Urinary bladder (tissue), 4 donors: ENCODE measurements around the gene ABCC8. TPM values are rescaled to one million over a fixed set of nuclear protein-coding genes. Genes with fewer than 3 reads are reported as not detected.

Source experiments
- DNase-seq: peaks from one replicate; pipeline ENCODE4 v3.0.0-alpha.2; 2015; ENCODE audit errors: extremely low spot score
- H3K27ac ChIP-seq: one replicate; pipeline ENCODE4 v1.5.1; 2013; ENCODE audit warnings: low read depth, mild to moderate bottlenecking, moderate library complexity
- H3K36me3 ChIP-seq: one replicate; pipeline ENCODE4 v1.6.1; 2013; ENCODE audit warnings: mild to moderate bottlenecking, moderate library complexity; ENCODE audit not compliant: insufficient read depth
- H3K4me1 ChIP-seq: one replicate; pipeline ENCODE4 v1.6.1; 2013; ENCODE audit warnings: mild to moderate bottlenecking, moderate library complexity; ENCODE audit not compliant: insufficient read depth
- H3K4me3 ChIP-seq: one replicate; pipeline ENCODE4 v1.5.1; 2013; ENCODE audit warnings: low read depth, low read length
- WGBS: extraction: QIAGEN DNeasy Blood & Tissue Kit; methylation state at CpG from one replicate; pipeline ENCODE4 v1.1.7; 2013; 5-methylcytosine and 5-hydroxymethylcytosine counted together
- polyA plus RNA-seq: library from polyadenylated mRNA; stranded (reverse); fragments of 200-250 nt; gene quantifications from one replicate; pipeline ENCODE4 v1.2.3, GENCODE V29; 2013
- total RNA-seq: library from RNA; depleted of rRNA; stranded (reverse); fragments of >200 nt; gene quantifications from one replicate; pipeline ENCODE4 v1.2.3, GENCODE V29; 2014
- donor health status: healthy with polysubstance abuse.
- donor health status: healthy.

Gene ABCC8
- total and polyA plus RNA-seq, 2 donors = 0.39 to 8.7 TPM

- Histone ChIP-seq H3K4me3 (no peak overlapping the region), H3K27ac (no peak overlapping the region), H3K36me3 (no peaks in the 10 kb centered on the region), H3K4me1 (no peaks in the 10 kb centered on the region)
- no peak for DNase-seq
- WGBS = 54% methylated on average over 7 of the region's 7 CpGs
Measured at GRCh38 chr11:17496406-17496805, 19.8 kb upstream of the ABCC8 start.

- H3K27ac ChIP-seq = no peak overlapping the region
- DNase-seq = no peak
- H3K4me1 ChIP-seq = no peaks in the 10 kb centered on the region
- H3K4me3 ChIP-seq = no peak overlapping the region
- 70% methylated on average over 6 of the region's 6 CpGs for WGBS
- H3K36me3 ChIP-seq = no peaks in the 10 kb centered on the region
Measured at GRCh38 chr11:17494019-17494418, 17.4 kb upstream of the ABCC8 start.

- Histone ChIP-seq H3K36me3 (no peaks in the 10 kb centered on the region), H3K27ac (no peak overlapping the region), H3K4me1 (no peaks in the 10 kb centered on the region), H3K4me3 (no peak overlapping the region)
- 79% methylated on average over 4 of the region's 4 CpGs for WGBS
- DNase-seq = no peak
Measured at GRCh38 chr11:17490938-17491337, 14.3 kb upstream of the ABCC8 start.

GRCh38 chr11:17490232-17490631, 13.6 kb upstream of the ABCC8 start:
- Histone ChIP-seq H3K36me3 (no peaks in the 10 kb centered on the region), H3K4me3 (no peak overlapping the region), H3K4me1 (no peaks in the 10 kb centered on the region), H3K27ac (no peak overlapping the region)
- WGBS = 87% methylated on average over 6 of the region's 6 CpGs
- DNase-seq = no peak

- Histone ChIP-seq H3K27ac (no peak overlapping the region), H3K4me3 (no peak overlapping the region), H3K4me1 (no peaks in the 10 kb centered on the region), H3K36me3 (no peaks in the 10 kb centered on the region)
- WGBS = 73% methylated on average over 5 of the region's 5 CpGs
- DNase-seq = no peak
Measured at GRCh38 chr11:17489751-17490150, 13.1 kb upstream of the ABCC8 start.

GRCh38 chr11:17488563-17488962, 11.9 kb upstream of the ABCC8 start:
- 81% methylated on average over 1 of the region's 1 CpG for WGBS
- no peaks in the 10 kb centered on the region for H3K4me1 ChIP-seq
- DNase-seq = no peak

GRCh38 chr11:17486646-17487045, 10.0 kb upstream of the ABCC8 start:
- no peak for DNase-seq
- WGBS = 85% methylated on average over 5 of the region's 5 CpGs
- H3K36me3 ChIP-seq = no peaks in the 10 kb centered on the region
- H3K4me3 ChIP-seq = no peak overlapping the region
- no peak overlapping the region for H3K27ac ChIP-seq
- H3K4me1 ChIP-seq = no peaks in the 10 kb centered on the region

More at GRCh38 chr11:17488563-17488962, 11.9 kb upstream of the ABCC8 start:
- Histone ChIP-seq H3K27ac (no peak overlapping the region), H3K4me3 (no peak overlapping the region), H3K36me3 (no peaks in the 10 kb centered on the region)

GRCh38 chr11:17483505-17483904, 6.9 kb upstream of the ABCC8 start:
- no peak overlapping the region for H3K4me3 ChIP-seq

GRCh38 chr11:17481905-17482304, 5.3 kb upstream of the ABCC8 start:
- WGBS = 83% methylated on average over 5 of the region's 5 CpGs
- no peak for DNase-seq
- Histone ChIP-seq H3K36me3 (no peaks in the 10 kb centered on the region), H3K4me1 (no peaks in the 10 kb centered on the region), H3K4me3 (no peak overlapping the region), H3K27ac (no peak overlapping the region)

More at GRCh38 chr11:17483505-17483904, 6.9 kb upstream of the ABCC8 start:
- WGBS = 66% methylated on average over 2 of the region's 2 CpGs
- H3K27ac ChIP-seq = no peak overlapping the region
- DNase-seq = no peak
- H3K4me1 ChIP-seq = no peaks in the 10 kb centered on the region
- no peaks in the 10 kb centered on the region for H3K36me3 ChIP-seq

GRCh38 chr11:17479284-17480214, 2.9 kb upstream of the ABCC8 start:
- WGBS = 25% methylated on average over 14 of the region's 14 CpGs
- DNase-seq = no peak
- H3K4me1 ChIP-seq = no peaks in the 10 kb centered on the region
- no peak overlapping the region for H3K4me3 ChIP-seq
- H3K36me3 ChIP-seq = no peaks in the 10 kb centered on the region
- no peak overlapping the region for H3K27ac ChIP-seq

GRCh38 chr11:17478070-17478469, 1.4 kb upstream of the ABCC8 start:
- DNase-seq = no peak
- no peak overlapping the region for H3K4me3 ChIP-seq
- no peaks in the 10 kb centered on the region for H3K4me1 ChIP-seq
- WGBS = 38% methylated on average over 6 of the region's 6 CpGs
- H3K36me3 ChIP-seq = no peaks in the 10 kb centered on the region
- H3K27ac ChIP-seq = no peak overlapping the region

- H3K27ac ChIP-seq = no peak overlapping the region
- H3K4me3 ChIP-seq = no peak overlapping the region
- DNase-seq = no peak
- 52% methylated on average over 6 of the region's 6 CpGs for WGBS
- H3K4me1 ChIP-seq = no peaks in the 10 kb centered on the region
- no peaks in the 10 kb centered on the region for H3K36me3 ChIP-seq
Measured at GRCh38 chr11:17477361-17477760, 716 bp upstream of the ABCC8 start.

GRCh38 chr11:17477084-17477333, 364 bp upstream of the ABCC8 start:
- 18% methylated on average over 9 of the region's 9 CpGs for WGBS
- Histone ChIP-seq H3K4me3 (no peak overlapping the region), H3K36me3 (no peaks in the 10 kb centered on the region), H3K27ac (no peak overlapping the region), H3K4me1 (no peaks in the 10 kb centered on the region)
- DNase-seq = no peak

GRCh38 chr11:17475666-17476316, 854 bp downstream of the ABCC8 start:
- H3K4me3 ChIP-seq = no peak overlapping the region

More at GRCh38 chr11:17475666-17476316, 854 bp downstream of the ABCC8 start:
- no peak for DNase-seq
- 4% methylated on average over 31 of the region's 31 CpGs for WGBS
- H3K36me3 ChIP-seq = no peaks in the 10 kb centered on the region
- no peak overlapping the region for H3K27ac ChIP-seq
- no peaks in the 10 kb centered on the region for H3K4me1 ChIP-seq
